Trophoblast cell (in vitro differentiated cells and primary cell): ENCODE data around the gene MEG3.

Source experiments
- DNase-seq, 2 donors: peaks; one replicate each; pipeline ENCODE4 v3.0.0-alpha.2; 2016
- H2AFZ ChIP-seq: 2 replicates; pipeline ENCODE4 v1.6.1; 2013; ENCODE audit warnings: low read length, moderate library complexity, mild to moderate bottlenecking; ENCODE audit not compliant: insufficient read depth, poor library complexity
- H2AK5ac ChIP-seq: 2 replicates; pipeline ENCODE4 v1.6.1; 2013; ENCODE audit warnings: mild to moderate bottlenecking, low read length
- H2BK120ac ChIP-seq: 2 replicates; pipeline ENCODE4 v1.6.1; 2013; ENCODE audit warnings: low read length, mild to moderate bottlenecking, moderate library complexity; ENCODE audit not compliant: insufficient read depth, poor library complexity
- H2BK12ac ChIP-seq: 2 replicates; pipeline ENCODE4 v1.6.1; 2013; ENCODE audit warnings: mild to moderate bottlenecking, low read length, moderate library complexity
- H2BK5ac ChIP-seq: 2 replicates; pipeline ENCODE4 v1.6.1; 2013; ENCODE audit warnings: low read length, low read depth, moderate library complexity, mild to moderate bottlenecking; ENCODE audit not compliant: poor library complexity
- H3K14ac ChIP-seq: 2 replicates; pipeline ENCODE4 v1.6.1; 2013; ENCODE audit warnings: mild to moderate bottlenecking, low read length
- H3K18ac ChIP-seq: 2 replicates; pipeline ENCODE4 v1.6.1; 2013; ENCODE audit warnings: mild to moderate bottlenecking, low read length
- H3K23ac ChIP-seq: 2 replicates; pipeline ENCODE4 v1.6.1; 2013; ENCODE audit warnings: low read length
- H3K27ac ChIP-seq: 2 replicates; pipeline ENCODE4 v1.5.1; 2013; ENCODE audit warnings: low read depth, mild to moderate bottlenecking, inconsistent platforms, low read length, moderate library complexity
- H3K27me3 ChIP-seq: 2 replicates; pipeline ENCODE4 v1.6.1; 2013; ENCODE audit warnings: inconsistent platforms, mild to moderate bottlenecking, low read length, moderate library complexity; ENCODE audit not compliant: insufficient read depth
- H3K36me3 ChIP-seq, 2 experiments: 1 replicate in 1 of 2; 2 replicates in 1 of 2; pipeline ENCODE4 v1.6.1; 2013; ENCODE audit warnings: low read length in 2 of 2, mild to moderate bottlenecking in 2 of 2, moderate library complexity in 1 of 2; ENCODE audit not compliant: insufficient read depth in 2 of 2, control insufficient read depth in 1 of 2
- H3K4ac ChIP-seq: 2 replicates; pipeline ENCODE4 v1.6.1; 2013; ENCODE audit warnings: low read depth, mild to moderate bottlenecking, low read length, moderate library complexity
- H3K4me1 ChIP-seq, 2 experiments: 1 replicate in 1 of 2; 2 replicates in 1 of 2; pipeline ENCODE4 v1.6.1; 2013; ENCODE audit warnings: low read length in 2 of 2, mild to moderate bottlenecking in 2 of 2, moderate library complexity in 1 of 2; ENCODE audit not compliant: insufficient read depth in 2 of 2, control insufficient read depth in 1 of 2
- H3K4me2 ChIP-seq: 2 replicates; pipeline ENCODE4 v1.6.1; 2013; ENCODE audit warnings: inconsistent platforms, mild to moderate bottlenecking, low read length, moderate library complexity
- H3K4me3 ChIP-seq: 2 replicates; pipeline ENCODE4 v1.5.1; 2013; ENCODE audit warnings: mild to moderate bottlenecking, low read depth, low read length, inconsistent platforms
- H3K79me1 ChIP-seq: one replicate; pipeline ENCODE4 v1.6.1; 2013; ENCODE audit warnings: low read length
- H3K79me2 ChIP-seq: 2 replicates; pipeline ENCODE4 v1.6.1; 2013; ENCODE audit warnings: low read length, mild to moderate bottlenecking; ENCODE audit not compliant: control insufficient read depth, insufficient read depth, poor library complexity
- H3K9ac ChIP-seq: 2 replicates; pipeline ENCODE4 v1.6.1; 2013; ENCODE audit warnings: mild to moderate bottlenecking, low read length
- H3K9me3 ChIP-seq: 2 replicates; pipeline ENCODE4 v1.6.1; 2013; ENCODE audit warnings: low read depth, mild to moderate bottlenecking, control low read depth, inconsistent platforms, low read length; ENCODE audit not compliant: insufficient read depth
- H4K12ac ChIP-seq: 2 replicates; pipeline ENCODE4 v1.6.1; 2013; ENCODE audit warnings: low read depth, mild to moderate bottlenecking, low read length, moderate library complexity
- H4K8ac ChIP-seq: 2 replicates; pipeline ENCODE4 v1.6.1; 2013; ENCODE audit warnings: low read depth, mild to moderate bottlenecking, low read length, moderate library complexity
- H4K91ac ChIP-seq: one replicate; pipeline ENCODE4 v1.6.1; 2013; ENCODE audit warnings: low read depth, mild to moderate bottlenecking, low read length, moderate library complexity
- WGBS: extraction: QIAGEN DNeasy Blood & Tissue Kit; methylation state at CpG from one replicate; pipeline ENCODE4 v1.1.7; 2013; ENCODE audit warnings: missing lambda C conversion rate; ENCODE audit not compliant: insufficient read length, insufficient coverage; ENCODE audit errors: extremely low coverage; 5-methylcytosine and 5-hydroxymethylcytosine counted together

Gene MEG3

DNA sequence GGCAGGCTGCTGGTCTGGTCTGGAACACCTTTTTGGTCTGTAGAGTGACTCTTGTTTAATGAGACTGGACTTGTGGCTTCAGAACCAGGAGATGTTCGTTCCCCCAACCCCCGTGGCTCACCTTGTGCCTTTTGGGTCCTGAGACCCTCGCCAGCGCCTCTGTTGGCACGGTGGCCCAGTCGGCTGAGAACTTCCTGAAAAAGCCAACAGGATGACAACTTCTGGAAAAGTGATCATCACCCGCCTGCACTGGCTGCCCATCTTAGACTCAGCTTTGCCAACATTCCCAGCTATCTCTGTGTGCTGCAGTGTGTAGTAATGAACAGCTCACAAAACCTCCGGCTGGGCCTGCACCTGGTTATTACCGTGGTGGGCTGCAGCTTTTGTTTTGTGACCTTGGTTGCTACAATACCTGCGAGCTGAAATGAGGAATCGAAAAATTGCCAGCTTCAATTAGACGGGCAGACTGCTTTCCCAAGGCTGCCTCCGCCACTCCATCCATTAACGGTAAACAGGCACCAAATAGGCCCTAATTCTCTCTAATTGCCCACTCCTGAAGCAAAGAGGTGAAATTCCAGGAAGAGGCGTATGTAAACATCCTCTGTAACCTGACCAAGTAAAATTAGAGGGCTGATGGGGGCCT is 16.0 kb downstream of the MEG3 start:
- WGBS = no CpG with 5 or more reads among the region's 15 CpGs
- H3K14ac ChIP-seq = no peak overlapping the region

GRCh38 chr14:100842799-100843198 is 16.9 kb downstream of the MEG3 start:
- WGBS = no CpG with 5 or more reads among the region's 8 CpGs

More for the DNA sequence above, 16.0 kb downstream of the MEG3 start:
- Histone ChIP-seq H3K18ac (no peak overlapping the region), H2BK12ac (no peak overlapping the region), H2AK5ac (no peak overlapping the region), H3K4me2 (no peak overlapping the region), H2BK5ac (no peak overlapping the region), H3K9ac (no peak overlapping the region), H3K4me3 (no peak overlapping the region), H3K4me1 (peaks cover 0 to 2% of the 10 kb centered on the region in 2 experiments), H3K27ac (no peak overlapping the region), H3K23ac (no peak overlapping the region), H3K79me1 (no peaks in the 10 kb centered on the region), H3K27me3 (no peaks in the 10 kb centered on the region), H4K8ac (no peak overlapping the region), H3K4ac (no peak overlapping the region), H4K12ac (no peak overlapping the region), H3K36me3 (no peaks in the 10 kb centered on the region), H3K79me2 (no peaks in the 10 kb centered on the region), H4K91ac (no peak overlapping the region), H3K9me3 (no peaks in the 10 kb centered on the region), H2AFZ (no peak overlapping the region), H2BK120ac (no peak overlapping the region)
- DNase-seq = no peak

DNA sequence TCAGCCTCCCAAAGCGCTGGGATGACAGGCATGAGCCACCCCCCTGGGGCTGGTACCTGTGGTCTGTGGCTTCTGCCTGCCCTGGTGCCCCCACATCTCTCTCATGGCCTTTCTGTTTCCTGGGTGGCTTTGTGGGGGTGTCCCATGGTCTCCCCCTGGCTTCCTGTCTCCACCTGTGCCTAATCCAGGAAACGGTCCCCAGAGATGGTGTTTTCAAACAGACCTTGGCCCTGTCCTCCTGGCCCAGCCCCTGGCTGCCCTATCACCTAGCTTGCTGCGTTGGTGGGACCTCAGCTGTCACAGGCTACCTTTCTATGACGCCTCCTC is 18.1 kb downstream of the MEG3 start:
- H3K23ac ChIP-seq = no peak overlapping the region
- peaks cover 0 to 2% of the 10 kb centered on the region in 2 experiments for H3K4me1 ChIP-seq
- H2BK12ac ChIP-seq = no peak overlapping the region
- H2BK5ac ChIP-seq = no peak overlapping the region
- no peaks in the 10 kb centered on the region for H3K79me1 ChIP-seq
- no peak overlapping the region for H3K4me3 ChIP-seq
- H3K27ac ChIP-seq = no peak overlapping the region
- no peak overlapping the region for H4K91ac ChIP-seq
- H2AK5ac ChIP-seq = no peak overlapping the region
- no peak overlapping the region for H4K12ac ChIP-seq
- no peak overlapping the region for H3K9ac ChIP-seq
- no peak for DNase-seq
- no peak overlapping the region for H3K14ac ChIP-seq
- H3K9me3 ChIP-seq = no peaks in the 10 kb centered on the region
- H3K4me2 ChIP-seq = no peak overlapping the region
- no peaks in the 10 kb centered on the region for H3K27me3 ChIP-seq
- no peak overlapping the region for H2BK120ac ChIP-seq
- no peaks in the 10 kb centered on the region for H3K79me2 ChIP-seq
- no peak overlapping the region for H2AFZ ChIP-seq
- no peak overlapping the region for H3K18ac ChIP-seq
- no peaks in the 10 kb centered on the region for H3K36me3 ChIP-seq
- no peak overlapping the region for H4K8ac ChIP-seq
- no CpG with 5 or more reads among the region's 4 CpGs for WGBS
- no peak overlapping the region for H3K4ac ChIP-seq

More at GRCh38 chr14:100842799-100843198, 16.9 kb downstream of the MEG3 start:
- Histone ChIP-seq H4K91ac (no peak overlapping the region), H3K79me2 (no peaks in the 10 kb centered on the region), H3K4me3 (no peak overlapping the region), H2AK5ac (no peak overlapping the region), H3K9me3 (no peaks in the 10 kb centered on the region), H3K27ac (no peak overlapping the region), H3K79me1 (no peaks in the 10 kb centered on the region), H3K36me3 (no peaks in the 10 kb centered on the region), H3K4ac (no peak overlapping the region), H2BK5ac (no peak overlapping the region), H3K14ac (no peak overlapping the region), H4K12ac (no peak overlapping the region), H3K9ac (no peak overlapping the region), H2BK12ac (no peak overlapping the region), H4K8ac (no peak overlapping the region), H3K4me1 (peaks cover 0 to 2% of the 10 kb centered on the region in 2 experiments), H3K18ac (no peak overlapping the region), H2AFZ (no peak overlapping the region), H3K27me3 (no peaks in the 10 kb centered on the region), H3K4me2 (no peak overlapping the region), H3K23ac (no peak overlapping the region), H2BK120ac (no peak overlapping the region)
- DNase-seq = no peak

DNA sequence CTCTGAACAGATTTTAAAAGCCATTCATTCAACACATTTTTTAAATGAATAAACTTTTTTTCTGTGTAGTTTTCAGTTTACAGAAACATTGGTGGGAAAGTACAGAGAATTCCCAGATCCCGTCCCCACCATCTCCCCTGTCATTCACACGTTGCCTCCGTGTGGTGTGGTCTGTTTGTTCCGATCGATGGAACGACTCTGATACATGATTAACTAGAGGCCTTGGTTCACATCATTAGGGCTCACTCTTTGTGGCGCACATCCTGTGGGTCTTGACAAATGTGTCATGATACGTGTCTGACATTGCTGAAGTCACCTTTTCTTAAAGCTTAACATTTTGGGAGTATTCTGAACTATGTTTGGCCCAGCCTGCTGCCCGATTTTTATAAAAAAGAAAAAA is 18.5 kb downstream of the MEG3 start:
- H2AK5ac ChIP-seq = no peak overlapping the region
- H4K91ac ChIP-seq = no peak overlapping the region
- H3K27ac ChIP-seq = no peak overlapping the region
- H2BK120ac ChIP-seq = no peak overlapping the region
- no peak for DNase-seq
- no peak overlapping the region for H4K12ac ChIP-seq
- H2BK12ac ChIP-seq = no peak overlapping the region
- H3K9ac ChIP-seq = no peak overlapping the region
- peaks cover 0 to 2% of the 10 kb centered on the region in 2 experiments for H3K4me1 ChIP-seq
- H3K79me1 ChIP-seq = no peaks in the 10 kb centered on the region
- H2AFZ ChIP-seq = no peak overlapping the region
- no peak overlapping the region for H3K4me3 ChIP-seq
- H3K36me3 ChIP-seq = no peaks in the 10 kb centered on the region
- WGBS = no CpG with 5 or more reads among the region's 9 CpGs
- no peak overlapping the region for H2BK5ac ChIP-seq
- no peak overlapping the region for H3K14ac ChIP-seq
- no peak overlapping the region for H4K8ac ChIP-seq
- H3K79me2 ChIP-seq = no peaks in the 10 kb centered on the region
- H3K18ac ChIP-seq = no peak overlapping the region
- no peaks in the 10 kb centered on the region for H3K9me3 ChIP-seq
- no peak overlapping the region for H3K4ac ChIP-seq
- H3K23ac ChIP-seq = no peak overlapping the region
- H3K4me2 ChIP-seq = no peak overlapping the region
- no peaks in the 10 kb centered on the region for H3K27me3 ChIP-seq
